D341Med (cell line): Measurements from ENCODE around the gene NENF.
"Not testable (repeated sequence)": the region's sequence is repeated elsewhere in the genome, so short reads cannot be mapped to it uniquely, and the experiment has no call there.

Experiments
- DNase-seq: peaks from one replicate; pipeline ENCODE4 v3.0.0; 2012; ENCODE audit warnings: low spot score

Gene NENF

DNA sequence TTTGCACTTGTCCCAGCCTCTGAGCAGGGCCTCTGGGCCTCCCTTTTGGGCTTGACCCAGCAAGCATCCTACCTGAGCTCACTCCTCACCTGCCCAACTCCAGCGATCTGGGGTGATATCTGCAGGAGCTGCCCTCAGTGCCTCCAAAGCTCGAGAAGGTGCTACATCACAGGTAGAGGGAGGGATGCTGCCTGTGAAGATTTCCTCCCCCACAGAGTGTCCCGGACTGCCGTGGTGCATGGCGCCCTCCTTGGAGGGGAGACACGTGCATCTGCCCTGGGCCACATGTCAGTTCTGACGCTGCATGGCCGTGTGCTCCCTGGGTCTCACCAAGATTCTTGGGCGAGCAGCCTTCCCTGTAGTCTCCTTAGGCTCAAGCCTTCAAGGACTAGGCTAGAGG is 27.7 kb downstream of the NENF start:
- no peak for DNase-seq

- DNase-seq: no peak
Observed at GRCh38 chr1:212461916-212462660, 29.4 kb downstream of the NENF start.

- peak; percentile 71 for DNase-seq
Observed at GRCh38 chr1:212463565-212464285, 31.0 kb downstream of the NENF start.

DNA sequence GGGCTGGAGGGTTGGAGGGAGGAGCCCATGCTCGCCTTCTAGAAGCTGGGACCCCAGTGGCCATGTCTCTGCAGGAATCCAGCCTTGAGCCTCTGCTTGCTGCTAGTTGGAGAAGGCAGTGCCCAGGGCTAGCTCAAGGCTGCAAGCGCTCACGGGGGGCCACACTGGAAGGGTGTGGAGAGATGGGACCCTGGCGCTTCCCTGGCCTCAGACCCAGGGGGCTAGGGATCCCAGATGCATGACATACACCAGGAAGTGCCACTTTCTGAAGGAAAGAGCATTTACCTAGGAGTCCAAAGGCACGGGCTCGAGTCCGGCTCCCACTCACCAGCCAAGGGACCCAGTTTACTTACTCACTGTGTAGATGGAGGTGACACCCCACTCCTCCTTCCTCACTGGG is 32.6 kb downstream of the NENF start:
- DNase-seq: no peak

DNA sequence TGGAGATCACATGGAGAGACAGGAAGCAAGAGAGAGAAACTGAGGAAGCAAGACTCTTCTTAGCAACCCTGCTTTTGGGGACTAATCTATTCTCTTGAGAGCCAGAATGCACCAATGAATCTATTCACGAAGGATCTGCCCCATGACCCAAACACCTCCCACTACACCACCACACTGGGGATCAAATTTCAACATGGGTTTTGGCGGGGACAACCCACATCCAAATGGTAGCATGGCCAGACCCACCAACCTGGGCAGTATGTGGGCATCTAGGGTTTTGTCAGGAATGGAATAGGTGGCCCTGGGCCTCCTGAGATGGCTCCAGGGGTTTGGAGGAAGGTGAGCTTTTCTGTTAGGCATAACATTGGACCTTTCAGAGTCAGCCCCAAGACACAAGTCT is 33.7 kb downstream of the NENF start:
- no peak for DNase-seq

DNA sequence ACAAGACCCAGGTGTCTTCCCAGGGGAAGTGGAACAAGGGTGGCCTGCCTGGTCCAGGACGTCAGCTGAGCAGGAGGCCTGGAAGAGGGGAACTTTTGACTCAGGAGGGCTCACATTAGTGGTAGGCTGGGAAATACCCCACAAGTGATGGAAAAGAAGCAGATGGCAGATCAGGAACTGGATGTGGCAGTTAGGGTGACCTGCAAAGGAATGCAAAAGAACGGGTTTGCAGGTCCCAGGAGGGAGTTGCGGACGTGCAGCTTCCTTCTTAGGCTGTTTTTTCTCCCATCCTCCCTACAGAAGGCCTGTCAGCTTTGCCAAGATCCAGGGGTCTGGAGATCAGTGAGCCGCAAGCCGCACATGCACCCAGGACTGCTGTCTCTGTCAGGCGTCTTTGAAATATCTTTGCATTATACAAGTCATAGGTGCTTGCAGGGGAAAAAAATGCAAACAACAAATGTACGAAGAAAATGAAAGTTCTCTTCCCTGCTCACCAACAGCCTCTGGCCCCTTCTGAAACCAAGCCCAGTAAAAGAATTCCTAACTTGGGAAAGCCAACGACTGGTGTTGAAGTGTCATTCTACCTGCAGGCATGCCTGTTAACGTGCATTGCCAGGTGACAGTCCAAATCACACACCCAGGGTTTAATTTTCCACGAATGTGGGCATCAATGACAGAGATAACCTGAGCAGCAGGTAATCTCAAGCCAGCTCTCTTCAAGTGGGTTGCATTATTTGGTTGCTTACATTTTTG is 34.4 kb downstream of the NENF start:
- DNase-seq: no peak

DNA sequence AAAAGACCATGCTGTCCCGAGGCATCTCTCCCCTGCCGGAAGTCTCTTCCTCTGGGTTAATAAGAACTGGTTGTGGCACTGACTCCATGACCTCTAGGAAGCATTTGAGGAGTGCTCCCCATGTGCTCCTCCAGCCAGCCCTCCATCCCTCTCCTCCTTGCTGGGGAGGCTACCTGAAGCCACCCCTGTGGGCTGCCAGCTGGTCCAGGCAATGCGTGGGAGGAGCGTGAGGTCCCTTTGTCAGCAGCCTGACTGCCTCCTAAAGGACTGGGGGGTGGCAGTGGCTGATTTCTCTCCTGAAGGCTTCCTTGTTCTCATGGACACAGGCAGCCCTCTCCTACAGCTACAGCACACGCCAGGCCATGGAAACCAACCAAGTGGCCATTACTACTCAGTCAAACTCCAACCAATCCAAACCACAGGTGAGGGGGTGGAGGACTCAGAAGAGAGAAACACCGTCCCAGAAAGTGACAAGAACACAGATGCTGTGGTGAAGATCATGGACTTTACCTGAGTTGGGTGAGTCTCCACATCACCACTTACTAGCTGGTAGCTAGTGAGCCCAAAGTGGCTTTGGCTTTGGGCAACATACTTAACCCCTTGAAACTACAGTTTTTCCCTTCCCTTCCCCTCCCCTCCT is 35.2 kb downstream of the NENF start:
- DNase-seq: no peak

DNA sequence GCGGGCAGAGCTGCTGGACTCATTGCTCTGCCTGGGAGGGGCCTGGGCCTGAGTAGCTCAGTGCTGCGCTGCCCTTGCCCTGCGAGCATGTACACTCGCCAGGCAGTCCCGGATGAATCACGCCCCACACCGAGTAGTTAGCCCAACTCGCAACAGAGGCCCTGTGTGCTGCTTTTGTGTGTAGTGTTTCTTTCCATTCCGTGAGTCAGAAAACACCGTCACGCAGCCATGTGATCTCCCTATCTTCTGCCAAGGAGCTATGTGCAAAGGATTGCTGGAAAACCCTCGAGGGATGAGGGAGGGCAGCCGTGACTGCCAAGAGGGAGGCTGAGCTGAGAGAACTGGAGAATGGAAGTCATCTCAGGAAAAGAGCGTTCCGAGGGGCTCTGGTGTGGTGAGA is 37.3 kb downstream of the NENF start:
- DNase-seq: no peak

- no peak for DNase-seq
Observed at GRCh38 chr1:212471286-212471685, 38.6 kb downstream of the NENF start.

- no peak for DNase-seq
Observed at GRCh38 chr1:212471891-212472675, 39.4 kb downstream of the NENF start.

GRCh38 chr1:212473729-212474128 is 41.0 kb downstream of the NENF start:
- no peak for DNase-seq

GRCh38 chr1:212475151-212475550 is 42.4 kb downstream of the NENF start:
- no peak for DNase-seq

DNA sequence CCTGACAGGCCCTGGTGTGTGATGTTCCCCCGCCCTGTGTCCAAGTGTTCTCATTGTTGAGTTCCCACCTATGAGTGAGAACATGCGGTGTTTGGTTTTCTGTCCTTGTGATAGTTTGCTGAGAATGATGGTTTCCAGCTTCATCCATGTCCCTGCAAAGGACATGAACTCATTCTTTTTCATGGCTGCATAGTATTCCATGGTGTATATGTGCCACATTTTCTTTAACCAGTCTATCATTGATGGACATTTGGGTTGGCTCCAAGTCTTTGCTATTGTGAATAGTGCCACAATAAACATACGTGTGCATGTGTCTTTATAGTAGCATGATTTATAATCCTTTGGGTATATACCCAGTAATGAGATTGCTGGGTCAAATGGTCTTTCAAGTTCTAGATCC is 43.1 kb downstream of the NENF start:
- DNase-seq: not testable (repeated sequence)

- DNase-seq: peak; percentile 91
Observed at GRCh38 chr1:212477014-212477679, 44.4 kb downstream of the NENF start.

DNA sequence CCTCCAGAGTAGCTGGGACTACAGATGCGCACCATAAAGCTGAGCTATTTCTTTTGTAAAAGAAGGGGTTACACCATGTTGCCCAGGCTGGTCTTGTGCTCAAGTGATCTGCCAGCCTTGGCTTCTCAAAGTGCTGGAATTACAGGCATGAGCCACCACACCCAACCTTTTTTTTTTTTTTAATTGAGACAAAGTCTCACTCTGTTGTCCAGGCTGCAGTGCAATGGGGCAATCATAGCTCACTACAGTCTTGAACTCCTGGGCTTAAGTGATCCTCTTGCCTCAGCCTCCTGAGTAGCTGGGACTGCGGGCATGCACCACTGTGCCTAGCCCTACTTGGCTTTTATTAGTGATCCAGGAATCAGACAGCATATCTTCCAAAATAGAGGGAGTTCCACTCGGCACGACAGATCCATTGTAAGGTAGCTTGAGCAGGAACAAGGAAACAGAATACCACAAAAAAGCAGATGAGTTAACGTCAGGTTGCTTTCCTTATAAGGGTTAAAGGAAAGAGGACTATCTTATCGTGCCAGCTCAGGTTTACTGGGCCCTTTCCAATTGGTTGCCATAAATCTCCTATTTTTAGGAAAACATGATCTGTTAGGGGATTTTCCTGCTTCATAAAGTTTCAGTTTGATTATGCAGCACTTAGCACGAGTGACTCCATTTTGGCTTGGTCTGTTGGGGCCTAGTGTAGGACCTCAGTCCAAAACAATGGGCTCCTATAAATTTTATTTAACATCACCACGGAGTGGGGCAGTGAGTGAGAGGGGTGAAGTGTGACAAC is 45.2 kb downstream of the NENF start:
- DNase-seq: no peak

DNA sequence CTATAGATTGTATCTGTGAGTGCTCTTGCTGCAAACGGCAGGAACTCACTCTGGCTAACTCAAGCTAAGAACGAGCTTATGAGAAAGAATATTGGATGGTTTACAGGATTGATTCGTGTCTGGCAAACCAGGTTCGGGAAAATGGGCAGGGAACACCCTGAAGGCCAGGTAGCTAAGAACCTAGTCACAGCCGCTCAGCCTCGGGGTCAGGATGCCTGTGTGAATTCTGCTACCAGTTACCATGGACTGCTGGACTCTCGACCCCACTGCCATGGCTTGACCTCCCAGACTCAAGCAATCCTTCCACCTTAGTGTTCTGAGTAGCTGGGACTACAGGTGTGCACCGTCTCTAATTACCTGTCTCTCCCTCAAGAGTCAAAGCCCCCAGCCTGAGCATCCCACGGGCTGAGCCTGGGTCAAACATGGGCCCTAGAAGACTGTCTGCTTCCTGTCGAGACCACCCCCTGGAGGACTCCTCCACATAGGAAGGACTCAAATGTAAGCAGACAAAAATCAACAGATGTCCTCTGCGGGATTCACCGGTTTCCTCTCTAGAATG is 45.8 kb downstream of the NENF start:
- no peak for DNase-seq

- no peak for DNase-seq
Observed at GRCh38 chr1:212479188-212479587, 46.5 kb downstream of the NENF start.

DNA sequence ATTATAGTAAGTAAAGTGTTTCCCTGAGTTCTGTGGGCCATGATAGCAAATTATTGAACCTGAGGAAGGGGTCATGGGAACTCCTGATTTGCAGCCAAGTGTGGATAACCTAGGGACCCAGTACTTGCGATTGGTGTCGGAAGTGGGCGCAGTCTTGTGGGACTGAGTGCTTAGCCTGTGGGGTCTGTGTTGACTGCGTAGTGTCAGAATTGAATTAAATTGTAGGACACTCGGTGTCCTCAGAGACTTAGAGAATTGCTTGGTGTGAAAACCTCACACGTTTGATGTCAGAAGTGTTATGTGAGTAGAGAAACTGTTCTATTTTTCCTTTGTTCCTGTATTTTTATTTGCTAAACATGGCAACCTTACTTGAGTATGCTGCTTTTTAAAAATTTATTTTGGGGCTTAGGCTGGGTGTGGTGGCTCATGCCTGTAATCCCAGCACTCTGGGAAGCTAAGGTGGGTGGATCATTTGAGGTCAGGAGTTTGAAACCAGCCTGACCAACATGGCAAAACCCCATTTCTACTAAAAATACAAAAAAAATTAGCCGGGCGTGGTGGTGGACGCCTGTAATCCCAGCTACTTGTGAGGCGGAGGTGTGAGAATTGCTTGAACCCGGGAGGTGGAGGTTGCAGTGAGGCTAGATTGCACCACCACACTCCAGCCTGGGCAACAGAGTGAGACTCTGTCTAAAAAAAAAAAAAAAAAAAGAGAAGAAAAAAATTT is 48.2 kb downstream of the NENF start:
- DNase-seq: not testable (repeated sequence)

- no peak for DNase-seq
Observed at GRCh38 chr1:212481438-212481767, 48.7 kb downstream of the NENF start.
